ENCODE data around the gene ZDHHC12.

Gene ZDHHC12

GRCh38 chr9:128723866-128724743 is at the start of gene ZDHHC12:
TSS of gene ZDHHC12 (minus strand) at chr9:128724127. CDS start at chr9:128724093, 34 bp downstream.
- DNase-seq (ENCODE audit: low spot score), result peak; percentile 98

- DNase-seq (ENCODE audit: low spot score), result no peak
Measured at GRCh38 chr9:128773049-128773448, 49.1 kb upstream of the ZDHHC12 start.

- DNase-seq (ENCODE audit: low spot score), result peak; percentile 86
Measured at GRCh38 chr9:128771745-128772519, 48.0 kb upstream of the ZDHHC12 start, which contains the start of gene ZER1. TSS of gene ZER1 (minus strand) at chr9:128771927. CDS start at chr9:128755565, 16,362 bp downstream.

GRCh38 chr9:128771094-128771721 is 47.3 kb upstream of the ZDHHC12 start:
- DNase-seq (ENCODE audit: low spot score), result peak; percentile 18

GRCh38 chr9:128770286-128771030 is 46.5 kb upstream of the ZDHHC12 start:
- no peak for DNase-seq (ENCODE audit: low spot score)

GRCh38 chr9:128768606-128769005 is 44.7 kb upstream of the ZDHHC12 start:
- no peak for DNase-seq (ENCODE audit: low spot score)

GRCh38 chr9:128765499-128765898 is 41.6 kb upstream of the ZDHHC12 start:
- DNase-seq (ENCODE audit: low spot score), result no peak

GRCh38 chr9:128764361-128764760 is 40.4 kb upstream of the ZDHHC12 start:
- no peak for DNase-seq (ENCODE audit: low spot score)

GRCh38 chr9:128762671-128763449 is 38.9 kb upstream of the ZDHHC12 start:
- no peak for DNase-seq (ENCODE audit: low spot score)

GRCh38 chr9:128757602-128758001 is 33.7 kb upstream of the ZDHHC12 start:
- DNase-seq (ENCODE audit: low spot score), result no peak

- no peak for DNase-seq (ENCODE audit: low spot score)
Measured at GRCh38 chr9:128753627-128754026, 29.7 kb upstream of the ZDHHC12 start.

- DNase-seq (ENCODE audit: low spot score), result no peak
Measured at GRCh38 chr9:128750926-128751595, 27.1 kb upstream of the ZDHHC12 start.

GRCh38 chr9:128747241-128747640 is 23.3 kb upstream of the ZDHHC12 start:
- no peak for DNase-seq (ENCODE audit: low spot score)

- no peak for DNase-seq (ENCODE audit: low spot score)
Measured at GRCh38 chr9:128743421-128743820, 19.5 kb upstream of the ZDHHC12 start.

GRCh38 chr9:128742401-128742800 is 18.5 kb upstream of the ZDHHC12 start:
- no peak for DNase-seq (ENCODE audit: low spot score)

- no peak for DNase-seq (ENCODE audit: low spot score)
Measured at GRCh38 chr9:128735373-128735772, 11.4 kb upstream of the ZDHHC12 start.

- peak; percentile 93 for DNase-seq (ENCODE audit: low spot score)
Measured at GRCh38 chr9:128733256-128733655, 9.3 kb upstream of the ZDHHC12 start.

- DNase-seq (ENCODE audit: low spot score), result no peak
Measured at GRCh38 chr9:128732576-128732975, 8.6 kb upstream of the ZDHHC12 start.

GRCh38 chr9:128731691-128732090 is 7.8 kb upstream of the ZDHHC12 start:
- DNase-seq (ENCODE audit: low spot score), result no peak

GRCh38 chr9:128731093-128731492 is 7.2 kb upstream of the ZDHHC12 start:
- no peak for DNase-seq (ENCODE audit: low spot score)

Measured in SW480 (cell line).